Measurements from ENCODE around the gene PAQR6.
"Not testable (repeated sequence)": the region's sequence is repeated elsewhere in the genome, so short reads cannot be mapped to it uniquely, and the experiment has no call there.

The PAQR6 gene

GRCh38 chr1:156229809-156230472 lies 17.9 kb downstream of the PAQR6 start:
- no peak for DNase-seq

- no peak for DNase-seq
These were observed 19.4 kb downstream of the PAQR6 start for GRCh38 chr1:156228501-156228900.

GRCh38 chr1:156226782-156227181 lies 21.1 kb downstream of the PAQR6 start:
- no peak for DNase-seq

- DNase-seq = no peak
These were observed 21.7 kb downstream of the PAQR6 start for GRCh38 chr1:156226116-156226538.

GRCh38 chr1:156225677-156226014 lies 22.2 kb downstream of the PAQR6 start:
- no peak for DNase-seq

- no peak for DNase-seq
These were observed 25.7 kb downstream of the PAQR6 start for GRCh38 chr1:156221986-156222692.

- no peak for DNase-seq
These were observed 27.6 kb downstream of the PAQR6 start for GRCh38 chr1:156220226-156220625.

- no peak for DNase-seq
These were observed 30.0 kb downstream of the PAQR6 start for GRCh38 chr1:156217871-156218270.

- not testable (repeated sequence) for DNase-seq
These were observed 31.3 kb downstream of the PAQR6 start for GRCh38 chr1:156216361-156217086.

GRCh38 chr1:156214024-156214748 lies 33.7 kb downstream of the PAQR6 start:
- no peak for DNase-seq

GRCh38 chr1:156213644-156213966 lies 34.3 kb downstream of the PAQR6 start:
- no peak for DNase-seq

GRCh38 chr1:156212833-156213643 lies 34.8 kb downstream of the PAQR6 start, which contains the start of gene PMF1:
Gene PMF1, plus strand, starts transcription at chr1:156213007. Its CDS starts 9 bp downstream, at chr1:156213016.
- peak; percentile 99 to 100 for DNase-seq

GRCh38 chr1:156212130-156212529 lies 35.7 kb downstream of the PAQR6 start:
- DNase-seq = no peak

GRCh38 chr1:156211243-156211642 lies 36.6 kb downstream of the PAQR6 start:
- no peak for DNase-seq

GRCh38 chr1:156204686-156205085 lies 43.2 kb downstream of the PAQR6 start:
- DNase-seq = no peak

GRCh38 chr1:156203331-156203730 lies 44.5 kb downstream of the PAQR6 start:
- no peak for DNase-seq

GRCh38 chr1:156200044-156200443 lies 47.8 kb downstream of the PAQR6 start:
- DNase-seq = no peak

GRCh38 chr1:156198831-156199349 lies 49.0 kb downstream of the PAQR6 start:
- DNase-seq = no peak

- DNase-seq = no peak
These were observed 51.4 kb downstream of the PAQR6 start for GRCh38 chr1:156196445-156196844.

- no peak for DNase-seq
These were observed 52.0 kb downstream of the PAQR6 start for GRCh38 chr1:156195853-156196252.

GRCh38 chr1:156194300-156194652 lies 53.6 kb downstream of the PAQR6 start:
- peak; percentile 48 to 50 for DNase-seq
